GM19467 (cell line): Measurements from ENCODE around the gene ELOA.
"Not testable (repeated sequence)": the region's sequence is repeated elsewhere in the genome, so short reads cannot be mapped to it uniquely, and the experiment has no call there.

Source experiments
- ATAC-seq: cut with Tn5 transposase; IDR thresholded peaks from one replicate; pipeline ENCODE4 v1.9.1; 2021; ENCODE audit warnings: mild to moderate bottlenecking, moderate library complexity; ENCODE audit not compliant: unreplicated experiment

ELOA gene

GRCh38 chr1:23732363-23733224 lies 10.7 kb upstream of the ELOA start:
- no peak for ATAC-seq

GRCh38 chr1:23733281-23733680 lies 10.0 kb upstream of the ELOA start:
- not testable (repeated sequence) for ATAC-seq

- no peak for ATAC-seq
Measured at GRCh38 chr1:23736437-23737134, 6.7 kb upstream of the ELOA start.

GRCh38 chr1:23741609-23742008 lies 1.7 kb upstream of the ELOA start:
- no peak for ATAC-seq

- ATAC-seq = peak; percentile 6
Measured at GRCh38 chr1:23742670-23743286, 493 bp upstream of the ELOA start.

GRCh38 chr1:23745515-23745914 lies 2.2 kb downstream of the ELOA start:
- no peak for ATAC-seq

- ATAC-seq = no peak
Measured at GRCh38 chr1:23748016-23748415, 4.7 kb downstream of the ELOA start.

GRCh38 chr1:23751050-23751814 lies 8.0 kb downstream of the ELOA start:
- ATAC-seq = no peak

- no peak for ATAC-seq
Measured at GRCh38 chr1:23751815-23752200, 8.5 kb downstream of the ELOA start.

- no peak for ATAC-seq
Measured at GRCh38 chr1:23752909-23753308, 9.6 kb downstream of the ELOA start.

- no peak for ATAC-seq
Measured at GRCh38 chr1:23756676-23757075, 13.4 kb downstream of the ELOA start.

GRCh38 chr1:23757812-23758211 lies 14.5 kb downstream of the ELOA start:
- no peak for ATAC-seq

GRCh38 chr1:23759277-23759676 lies 16.0 kb downstream of the ELOA start:
- ATAC-seq = no peak

- no peak for ATAC-seq
Measured at GRCh38 chr1:23763041-23763577, 19.8 kb downstream of the ELOA start.

- ATAC-seq = no peak
Measured at GRCh38 chr1:23768733-23769132, 25.5 kb downstream of the ELOA start.

GRCh38 chr1:23772049-23772853 lies 29.0 kb downstream of the ELOA start:
- no peak for ATAC-seq

- no peak for ATAC-seq
Measured at GRCh38 chr1:23772854-23773242, 29.6 kb downstream of the ELOA start.

GRCh38 chr1:23774174-23774880 lies 31.1 kb downstream of the ELOA start:
- no peak for ATAC-seq

- ATAC-seq = no peak
Measured at GRCh38 chr1:23776217-23776616, 32.9 kb downstream of the ELOA start.
